HepG2 (cell line): ENCODE measurements around the gene MCFD2. TPM values are rescaled to one million over a fixed set of nuclear protein-coding genes. Genes with fewer than 3 reads are reported as not detected.

Experiments used
- ARID5B ChIP-seq: IDR thresholded peaks from 2 replicates; pipeline ENCODE4 v1.4.0; 2020; ENCODE audit warnings: mild to moderate bottlenecking, missing genetic modification reagents
- ASH2L ChIP-seq: fragments of 300-600, 200-600 bp; sonication (generic); IDR thresholded peaks from 2 replicates; pipeline ENCODE4 v1.7.0; 2017; ENCODE audit warnings: low read depth, mild to moderate bottlenecking, moderate library complexity, mixed read lengths, low read length; ENCODE audit not compliant: insufficient read length
- MTA3 ChIP-seq: sonication (generic); formaldehyde crosslinking; IDR thresholded peaks from 2 replicates; pipeline ENCODE4 v1.4.0; 2020; ENCODE audit warnings: missing genetic modification reagents
- RXRA ChIP-seq: sonication (generic); formaldehyde crosslinking; IDR thresholded peaks from 2 replicates; pipeline ENCODE4 v1.5.1; 2020; ENCODE audit warnings: missing genetic modification reagents
- RXRB ChIP-seq: IDR thresholded peaks from 2 replicates; pipeline ENCODE4 v1.6.1; 2016; ENCODE audit warnings: borderline replicate concordance, missing genetic modification reagents, missing compliant biosample characterization
- TMF1 ChIP-seq: sonication (generic); formaldehyde crosslinking; IDR thresholded peaks from 2 replicates; pipeline ENCODE4 v1.8.1; 2022; ENCODE audit warnings: low read depth, missing genetic modification reagents
- ZNF280D ChIP-seq: sonication (generic); formaldehyde crosslinking; IDR thresholded peaks from 2 replicates; pipeline ENCODE4 v1.5.1; 2020; ENCODE audit warnings: mild to moderate bottlenecking, missing genetic modification reagents
- polyA plus RNA-seq, 8 experiments: library from polyadenylated mRNA; depleted of rRNA in 3 of 8; stranded (reverse) in 7 of 8; unstranded in 1 of 8; fragments of >200 nt; fragmentation: Illumina TruSeq in 4 of 8; extraction: Trizol in 4 of 8; gene quantifications; 2 replicates each; pipeline versions ENCODE4 v1.2.1 to v1.2.3, GENCODE V29; 2011 to 2016; ENCODE audit warnings: low read depth in 4 of 8, missing spikeins in 1 of 8, mixed read lengths in 1 of 8; ENCODE audit not compliant: insufficient read depth in 1 of 8
- total RNA-seq, 5 experiments: library from RNA; depleted of rRNA; stranded (reverse); fragments of >200 nt; fragmentation: Illumina TruSeq; extraction: Trizol; gene quantifications; 2 replicates each; pipeline ENCODE4 v1.2.3, GENCODE V29; 2016; ENCODE audit warnings: low read depth in 1 of 5
- TF ChIP-seq, protein P1 (sequence below): sonication (generic); formaldehyde crosslinking; IDR thresholded peaks from 2 replicates; pipeline ENCODE4 v1.4.0; 2020; ENCODE audit warnings: missing genetic modification reagents, borderline replicate concordance
- TF ChIP-seq, protein P2 (sequence below): sonication (generic); formaldehyde crosslinking; IDR thresholded peaks from 2 replicates; pipeline ENCODE4 v1.5.1; 2020; ENCODE audit warnings: mild to moderate bottlenecking, missing genetic modification reagents, borderline replicate concordance
- TF ChIP-seq, protein P3 (sequence below): sonication (generic); formaldehyde crosslinking; conservative IDR thresholded peaks from 2 replicates; pipeline ENCODE4 v1.4.0; 2020; ENCODE audit warnings: mild to moderate bottlenecking, missing genetic modification reagents, moderate library complexity

The MCFD2 gene
- total and polyA plus RNA-seq, 2 of the 13 experiments (the other 11 are each of a cell fraction or from before 2014, with no cell fraction given) = 183 to 232 TPM

DNA sequence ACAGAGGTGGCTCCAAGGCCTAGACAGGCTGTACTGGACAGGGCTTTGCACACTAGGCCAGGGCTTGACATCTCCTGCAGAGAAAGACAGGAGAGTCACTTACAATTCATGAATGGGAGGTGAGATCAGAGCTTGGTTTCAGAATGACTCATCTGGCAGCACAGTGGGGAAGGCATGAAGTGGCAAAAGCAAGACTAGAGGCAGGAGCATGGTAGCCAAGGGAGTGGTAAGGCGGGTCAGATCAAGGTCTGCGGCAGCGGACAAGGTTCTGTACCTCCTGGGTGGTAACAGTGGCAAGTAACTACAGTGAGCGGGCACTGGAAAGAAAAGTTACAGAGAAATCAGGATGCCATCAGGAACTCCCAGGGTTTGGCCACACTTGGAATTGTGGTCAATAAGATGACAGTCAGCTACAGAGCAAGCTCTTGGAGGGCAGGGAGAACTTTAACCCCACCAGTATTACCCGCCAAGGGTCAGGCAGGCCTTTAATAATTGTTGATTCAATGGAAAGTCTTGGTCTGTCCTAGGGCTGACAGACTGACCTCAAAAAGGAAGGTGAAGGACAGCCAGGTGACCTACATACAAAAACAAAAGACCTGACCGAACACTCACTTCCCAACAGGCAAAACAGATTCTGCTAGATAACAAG, 5.7 kb downstream of the MCFD2 start (continued):
- TF ChIP-seq, protein P1, sequence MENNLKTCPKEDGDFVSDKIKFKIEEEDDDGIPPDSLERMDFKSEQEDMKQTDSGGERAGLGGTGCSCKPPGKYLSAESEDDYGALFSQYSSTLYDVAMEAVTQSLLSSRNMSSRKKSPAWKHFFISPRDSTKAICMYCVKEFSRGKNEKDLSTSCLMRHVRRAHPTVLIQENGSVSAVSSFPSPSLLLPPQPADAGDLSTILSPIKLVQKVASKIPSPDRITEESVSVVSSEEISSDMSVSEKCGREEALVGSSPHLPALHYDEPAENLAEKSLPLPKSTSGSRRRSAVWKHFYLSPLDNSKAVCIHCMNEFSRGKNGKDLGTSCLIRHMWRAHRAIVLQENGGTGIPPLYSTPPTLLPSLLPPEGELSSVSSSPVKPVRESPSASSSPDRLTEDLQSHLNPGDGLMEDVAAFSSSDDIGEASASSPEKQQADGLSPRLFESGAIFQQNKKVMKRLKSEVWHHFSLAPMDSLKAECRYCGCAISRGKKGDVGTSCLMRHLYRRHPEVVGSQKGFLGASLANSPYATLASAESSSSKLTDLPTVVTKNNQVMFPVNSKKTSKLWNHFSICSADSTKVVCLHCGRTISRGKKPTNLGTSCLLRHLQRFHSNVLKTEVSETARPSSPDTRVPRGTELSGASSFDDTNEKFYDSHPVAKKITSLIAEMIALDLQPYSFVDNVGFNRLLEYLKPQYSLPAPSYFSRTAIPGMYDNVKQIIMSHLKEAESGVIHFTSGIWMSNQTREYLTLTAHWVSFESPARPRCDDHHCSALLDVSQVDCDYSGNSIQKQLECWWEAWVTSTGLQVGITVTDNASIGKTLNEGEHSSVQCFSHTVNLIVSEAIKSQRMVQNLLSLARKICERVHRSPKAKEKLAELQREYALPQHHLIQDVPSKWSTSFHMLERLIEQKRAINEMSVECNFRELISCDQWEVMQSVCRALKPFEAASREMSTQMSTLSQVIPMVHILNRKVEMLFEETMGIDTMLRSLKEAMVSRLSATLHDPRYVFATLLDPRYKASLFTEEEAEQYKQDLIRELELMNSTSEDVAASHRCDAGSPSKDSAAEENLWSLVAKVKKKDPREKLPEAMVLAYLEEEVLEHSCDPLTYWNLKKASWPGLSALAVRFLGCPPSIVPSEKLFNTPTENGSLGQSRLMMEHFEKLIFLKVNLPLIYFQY (CRISPR knock-in tag) = no peak
- TF ChIP-seq, protein P2, sequence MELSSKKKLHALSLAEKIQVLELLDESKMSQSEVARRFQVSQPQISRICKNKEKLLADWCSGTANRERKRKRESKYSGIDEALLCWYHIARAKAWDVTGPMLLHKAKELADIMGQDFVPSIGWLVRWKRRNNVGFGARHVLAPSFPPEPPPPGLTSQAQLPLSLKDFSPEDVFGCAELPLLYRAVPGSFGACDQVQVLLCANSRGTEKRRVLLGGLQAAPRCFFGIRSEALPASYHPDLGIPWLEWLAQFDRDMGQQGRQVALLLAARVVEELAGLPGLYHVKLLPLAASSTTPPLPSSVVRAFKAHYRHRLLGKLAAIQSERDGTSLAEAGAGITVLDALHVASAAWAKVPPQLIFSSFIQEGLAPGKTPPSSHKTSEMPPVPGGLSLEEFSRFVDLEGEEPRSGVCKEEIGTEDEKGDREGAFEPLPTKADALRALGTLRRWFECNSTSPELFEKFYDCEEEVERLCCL = no peak
- TF ChIP-seq RXRA (peak; percentile 51; the same call in 1 of the 2 replicates), ASH2L (peak; percentile 34), MTA3 (no peak), ARID5B (peak; percentile 62; the same call in 1 of the 2 replicates), RXRB (CRISPR knock-in tag) (peak; percentile 75), TMF1 (CRISPR knock-in tag) (no peak), ZNF280D (CRISPR knock-in tag) (no peak)
- TF ChIP-seq, protein P3, sequence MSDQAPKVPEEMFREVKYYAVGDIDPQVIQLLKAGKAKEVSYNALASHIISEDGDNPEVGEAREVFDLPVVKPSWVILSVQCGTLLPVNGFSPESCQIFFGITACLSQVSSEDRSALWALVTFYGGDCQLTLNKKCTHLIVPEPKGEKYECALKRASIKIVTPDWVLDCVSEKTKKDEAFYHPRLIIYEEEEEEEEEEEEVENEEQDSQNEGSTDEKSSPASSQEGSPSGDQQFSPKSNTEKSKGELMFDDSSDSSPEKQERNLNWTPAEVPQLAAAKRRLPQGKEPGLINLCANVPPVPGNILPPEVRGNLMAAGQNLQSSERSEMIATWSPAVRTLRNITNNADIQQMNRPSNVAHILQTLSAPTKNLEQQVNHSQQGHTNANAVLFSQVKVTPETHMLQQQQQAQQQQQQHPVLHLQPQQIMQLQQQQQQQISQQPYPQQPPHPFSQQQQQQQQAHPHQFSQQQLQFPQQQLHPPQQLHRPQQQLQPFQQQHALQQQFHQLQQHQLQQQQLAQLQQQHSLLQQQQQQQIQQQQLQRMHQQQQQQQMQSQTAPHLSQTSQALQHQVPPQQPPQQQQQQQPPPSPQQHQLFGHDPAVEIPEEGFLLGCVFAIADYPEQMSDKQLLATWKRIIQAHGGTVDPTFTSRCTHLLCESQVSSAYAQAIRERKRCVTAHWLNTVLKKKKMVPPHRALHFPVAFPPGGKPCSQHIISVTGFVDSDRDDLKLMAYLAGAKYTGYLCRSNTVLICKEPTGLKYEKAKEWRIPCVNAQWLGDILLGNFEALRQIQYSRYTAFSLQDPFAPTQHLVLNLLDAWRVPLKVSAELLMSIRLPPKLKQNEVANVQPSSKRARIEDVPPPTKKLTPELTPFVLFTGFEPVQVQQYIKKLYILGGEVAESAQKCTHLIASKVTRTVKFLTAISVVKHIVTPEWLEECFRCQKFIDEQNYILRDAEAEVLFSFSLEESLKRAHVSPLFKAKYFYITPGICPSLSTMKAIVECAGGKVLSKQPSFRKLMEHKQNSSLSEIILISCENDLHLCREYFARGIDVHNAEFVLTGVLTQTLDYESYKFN (CRISPR knock-in tag) = peak; percentile 53
